GM18517 (cell line): ENCODE results near the gene SIAH3.

Experiments
- ATAC-seq: cut with Tn5 transposase; IDR thresholded peaks from one replicate; pipeline ENCODE4 v1.9.1; 2021; ENCODE audit warnings: mild to moderate bottlenecking, moderate library complexity; ENCODE audit not compliant: unreplicated experiment

SIAH3 gene

DNA sequence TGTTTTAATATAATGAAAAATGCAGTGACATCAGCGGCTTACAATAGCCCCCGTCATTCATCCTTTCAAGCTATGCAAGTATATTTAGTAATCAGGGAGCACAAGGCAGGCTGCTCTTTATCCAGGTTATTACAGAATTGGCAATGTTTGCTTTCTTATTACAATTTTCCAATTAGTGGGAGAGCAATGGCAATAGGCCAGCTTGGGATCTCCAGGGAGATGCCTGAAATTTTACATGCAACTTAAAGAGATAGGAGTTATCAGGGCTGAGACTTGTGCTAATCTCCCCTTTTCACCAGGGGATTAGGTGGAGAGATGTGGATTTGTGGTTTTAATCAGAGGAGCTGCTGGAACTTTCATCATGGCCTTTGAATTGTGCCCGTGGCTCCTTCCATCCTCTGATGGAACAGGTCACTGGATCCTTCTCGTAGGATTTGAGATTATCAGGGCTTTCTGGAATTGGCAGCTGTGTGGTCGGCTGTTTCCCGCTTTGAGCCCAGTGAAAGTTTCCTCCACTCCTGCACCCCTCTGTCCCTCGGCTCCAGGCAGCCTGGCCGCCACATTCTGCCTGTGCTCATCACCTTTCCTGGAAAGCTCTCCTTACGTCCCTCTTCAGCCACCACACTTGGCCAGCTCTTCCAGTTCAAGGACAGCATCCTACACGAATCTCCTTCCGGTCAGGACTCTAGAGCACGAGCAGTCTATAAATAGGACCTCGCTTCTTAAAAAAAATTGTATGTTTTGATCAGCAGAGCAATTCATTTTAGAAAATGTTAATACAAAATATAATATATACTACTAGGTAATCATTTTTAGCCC is 102.4 kb downstream of the SIAH3 start:
- ATAC-seq = no peak

DNA sequence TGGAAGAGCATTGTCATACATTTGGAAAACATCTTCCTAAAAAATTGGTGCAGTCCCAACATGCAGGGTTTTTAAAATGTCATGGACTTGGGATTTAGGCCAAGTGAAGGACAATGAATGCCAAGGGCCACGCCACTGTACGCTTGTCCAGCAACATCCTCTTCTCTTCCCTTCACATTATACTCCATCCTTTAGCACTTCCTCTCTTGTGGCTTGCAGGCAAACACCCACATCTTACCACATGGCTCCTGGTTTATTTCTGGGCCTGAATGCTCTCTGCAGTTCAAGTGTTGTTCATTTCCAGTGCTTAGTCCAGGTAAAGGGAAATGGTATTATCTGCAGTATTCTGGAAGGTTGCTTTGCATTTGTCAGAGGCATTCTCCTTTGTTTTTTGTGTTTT is 104.5 kb downstream of the SIAH3 start:
- ATAC-seq = no peak

DNA sequence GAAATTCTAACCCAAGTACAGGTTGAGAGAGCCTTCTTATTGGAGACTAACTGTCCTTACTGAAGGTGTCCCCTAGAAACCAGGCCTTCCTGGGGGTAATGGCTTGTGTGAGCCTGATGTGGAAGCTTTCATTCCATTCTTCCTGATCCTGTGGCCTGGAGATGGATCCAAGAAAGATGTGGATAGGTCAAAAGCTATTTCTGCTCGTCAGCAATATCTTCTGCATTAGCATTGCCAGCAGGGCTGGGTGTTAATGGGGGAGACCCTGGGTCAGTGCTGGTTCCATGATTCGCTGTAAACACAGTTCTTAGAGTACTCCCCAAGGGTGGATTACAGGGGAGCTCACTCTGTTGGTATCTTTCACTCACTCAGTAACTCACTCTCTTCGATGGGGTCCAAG is 106.6 kb downstream of the SIAH3 start:
- ATAC-seq = no peak

DNA sequence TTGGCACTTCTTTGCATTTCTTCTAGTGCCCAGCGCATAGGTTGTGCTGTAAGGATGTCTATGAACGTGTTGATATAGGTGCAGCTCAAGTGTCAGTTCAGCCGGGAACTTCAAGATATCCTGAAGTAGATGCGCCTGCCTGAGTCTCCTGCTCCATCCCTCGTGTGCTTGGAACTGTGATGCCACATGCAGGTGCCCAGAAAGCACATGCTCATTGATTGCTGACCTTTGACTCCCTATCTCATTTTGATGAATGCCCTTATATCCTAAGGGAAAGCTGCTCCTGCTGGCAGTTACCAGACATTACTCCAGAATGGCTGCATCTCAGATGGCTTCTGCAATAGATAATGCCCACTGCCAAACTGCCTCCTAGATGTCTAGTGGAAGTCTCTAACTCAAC is 108.6 kb downstream of the SIAH3 start:
- no peak for ATAC-seq

DNA sequence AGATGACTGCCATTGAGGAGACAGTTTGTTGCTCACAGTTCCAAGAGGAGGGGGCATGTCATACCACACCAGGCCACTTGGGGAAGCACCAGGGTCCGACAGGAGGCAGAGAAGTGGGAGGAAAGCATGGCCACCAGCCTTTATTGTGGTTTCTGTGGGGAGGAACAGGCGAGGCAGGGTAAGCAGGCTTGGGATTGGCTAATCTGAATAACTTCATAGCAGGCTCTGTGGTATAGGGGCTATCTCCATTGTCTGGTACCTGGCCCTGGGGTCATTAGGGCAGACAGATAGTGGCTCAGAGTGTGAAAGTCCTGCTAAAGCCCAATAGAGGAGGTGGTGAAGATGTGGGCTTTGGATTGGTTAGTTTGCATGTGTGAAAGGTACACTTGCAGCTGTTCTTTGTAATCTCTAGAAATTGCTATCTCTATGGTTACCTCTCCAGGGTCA is 114.0 kb downstream of the SIAH3 start:
- ATAC-seq = no peak

DNA sequence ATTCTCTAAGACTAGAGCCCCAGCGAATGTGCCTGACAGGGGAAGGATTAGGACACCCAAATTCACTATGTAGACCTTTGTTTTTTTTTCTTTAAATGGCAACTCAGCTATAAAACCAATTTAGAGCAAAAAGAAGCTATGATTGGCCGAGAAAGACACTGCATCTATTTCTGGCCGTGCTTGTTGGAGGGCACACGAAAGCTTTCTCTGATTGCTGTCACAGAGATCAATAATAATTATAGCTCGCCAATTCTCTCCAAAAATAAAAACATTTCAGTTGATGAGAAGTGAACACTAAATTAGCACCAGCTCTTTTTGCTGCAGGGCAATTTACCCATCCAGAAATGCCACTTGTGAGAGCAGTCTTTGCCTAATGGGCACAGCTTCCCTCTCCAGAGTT is 118.2 kb downstream of the SIAH3 start:
- ATAC-seq = no peak

DNA sequence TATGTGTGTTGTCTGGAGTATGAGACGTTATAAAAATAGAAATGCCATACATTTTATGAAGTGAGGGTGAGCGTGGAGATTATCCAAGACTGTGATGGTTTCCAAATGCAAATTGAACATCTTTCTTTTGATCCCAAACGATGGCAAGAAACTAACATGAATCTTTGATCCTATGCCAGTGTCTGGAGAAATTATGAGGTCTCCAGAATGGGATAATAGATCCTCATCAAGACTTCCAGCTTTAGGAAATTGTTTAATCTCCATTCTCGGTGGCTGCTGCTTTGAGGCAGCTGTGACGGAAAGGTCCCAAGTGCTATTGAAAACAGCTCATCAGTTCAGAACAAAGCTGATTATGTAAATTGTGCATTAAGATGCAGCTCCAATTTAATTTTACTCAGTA is 118.6 kb downstream of the SIAH3 start:
- no peak for ATAC-seq

DNA sequence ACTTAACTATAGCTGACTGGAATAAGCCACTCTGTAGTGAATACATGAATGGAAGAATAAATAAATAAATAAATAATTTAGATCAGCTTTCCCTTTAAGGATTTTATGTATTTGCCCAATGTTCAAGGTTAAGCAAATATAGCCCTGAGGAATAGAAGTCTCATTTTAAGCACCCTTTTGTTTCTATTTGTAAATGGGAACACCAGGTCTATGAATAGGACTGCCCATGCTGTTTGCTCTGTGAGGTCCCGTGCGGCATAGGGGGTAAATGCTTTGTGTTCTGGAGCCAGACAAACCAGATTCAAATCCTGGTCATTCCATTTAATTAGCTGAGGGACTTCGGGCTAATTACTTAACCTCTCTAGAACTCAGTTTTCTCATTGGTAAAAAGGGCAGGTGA is 120.1 kb downstream of the SIAH3 start:
- ATAC-seq = no peak

DNA sequence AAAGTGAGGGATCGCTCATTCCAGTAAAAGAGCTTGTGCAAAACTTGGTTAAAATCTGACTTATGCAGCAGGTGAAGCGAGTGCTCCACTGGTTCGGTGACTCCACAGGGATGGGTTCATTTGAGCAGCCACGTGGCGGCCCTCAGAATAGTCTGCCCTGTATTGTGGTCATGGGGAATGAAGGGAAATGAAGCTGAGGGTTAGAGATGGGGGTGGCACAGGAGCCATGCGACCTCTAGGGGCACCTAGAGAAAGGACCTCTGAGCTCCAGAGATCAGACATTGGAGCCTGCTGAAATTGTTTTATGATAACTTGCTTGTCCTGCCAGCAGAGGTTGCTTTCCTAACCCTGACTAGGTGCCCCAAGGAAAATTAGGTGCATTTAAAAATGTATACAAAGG is 122.8 kb downstream of the SIAH3 start:
- no peak for ATAC-seq
